K562 (cell line): ENCODE results near the gene USPL1. TPM values are rescaled to one million over a fixed set of nuclear protein-coding genes. Genes with fewer than 3 reads are reported as not detected.

Experiments used
- HMGN3 ChIP-seq: IDR thresholded peaks from 2 replicates; pipeline ENCODE4 v1.6.1; 2011; ENCODE audit warnings: borderline replicate concordance, low read depth, mild to moderate bottlenecking, mixed read lengths, low read length; ENCODE audit not compliant: insufficient read length; ENCODE audit errors: extremely low read depth
- YY1 ChIP-seq, 3 experiments: IDR thresholded peaks; 2 replicates each; pipeline ENCODE4 v1.6.1; 2011; ENCODE audit warnings: low read length in 2 of 3, mild to moderate bottlenecking in 2 of 3, moderate library complexity in 2 of 3, borderline replicate concordance in 1 of 3, control low read depth in 1 of 3, low read depth in 1 of 3; ENCODE audit not compliant: insufficient read depth in 3 of 3, insufficient replicate concordance in 2 of 3, control insufficient read depth in 1 of 3, insufficient read length in 1 of 3; ENCODE audit errors: extremely low read depth in 1 of 3
- polyA plus RNA-seq, 8 experiments: library from polyadenylated mRNA; depleted of rRNA in 4 of 8; stranded (reverse) in 5 of 8; unstranded in 3 of 8; fragments of >200 nt; fragmentation: Nextera tagmentation in 2 of 8; fragmentation: Illumina TruSeq in 1 of 8; extraction: Ambion mirVana in 2 of 8; extraction: Trizol in 1 of 8; gene quantifications; 2 replicates each; pipeline versions ENCODE4 v1.2.1 to v1.2.3, GENCODE V29; 2011 to 2014; ENCODE audit warnings: inconsistent platforms in 1 of 8, missing spikeins in 1 of 8
- total RNA-seq, 7 experiments: library from RNA; depleted of rRNA in 6 of 7; stranded (reverse); fragments of >200 nt in 6 of 7; fragmentation: Illumina TruSeq in 2 of 7; extraction: Trizol in 2 of 7; gene quantifications; 2 replicates each; pipeline versions ENCODE4 v1.2.1 to v1.2.3, GENCODE V29; 2011 to 2021; ENCODE audit warnings: low replicate concordance in 1 of 7
- TF ChIP-seq, protein P1 (sequence below): sonication (generic); formaldehyde crosslinking; IDR thresholded peaks from 2 replicates; pipeline ENCODE4 v1.8.1; 2023; ENCODE audit warnings: mild to moderate bottlenecking, missing genetic modification reagents
- TF ChIP-seq, protein P2 (sequence below): fragments of 450-650 bp; IDR thresholded peaks from 2 replicates; pipeline ENCODE4 v1.7.1; 2018; ENCODE audit warnings: mild to moderate bottlenecking, low read depth; ENCODE audit not compliant: partially characterized antibody

Gene USPL1
- total and polyA plus RNA-seq, 9 of the 15 experiments (the other 6 are each of a cell fraction or from before 2014, with no cell fraction given): 5.5 to 18.0 (median 12.0) TPM

DNA sequence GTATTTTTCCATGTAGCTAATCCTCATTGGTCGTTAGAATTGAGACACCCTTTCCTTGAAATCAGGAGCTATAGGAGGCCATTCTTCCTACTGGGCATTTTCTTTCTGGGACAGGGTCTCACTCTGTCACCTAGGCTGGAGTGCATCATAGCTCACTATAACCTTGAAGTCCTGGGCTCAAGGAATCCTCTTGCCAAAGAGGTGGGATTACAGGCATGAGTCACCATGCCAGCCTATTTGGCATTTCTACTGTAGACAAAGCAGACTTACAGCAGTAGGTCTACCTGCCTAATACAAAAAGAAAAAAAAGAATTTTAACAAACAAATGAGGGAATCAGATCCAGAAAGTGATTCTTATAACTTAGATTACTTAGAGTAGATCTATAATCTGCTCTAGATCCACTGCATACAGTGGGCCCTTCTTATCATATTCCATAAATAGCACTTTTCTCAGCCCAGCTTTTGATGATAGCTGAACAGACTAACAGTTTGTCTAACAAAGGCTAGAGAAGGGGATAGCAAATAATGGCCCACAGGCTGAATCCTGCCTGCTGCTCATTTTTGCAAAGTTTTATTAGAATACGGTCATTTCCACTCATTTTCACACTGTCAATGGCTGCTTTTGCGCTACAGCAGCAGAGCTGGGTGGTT lies 36.7 kb upstream of the USPL1 start (continued):
- TF ChIP-seq, protein P1, sequence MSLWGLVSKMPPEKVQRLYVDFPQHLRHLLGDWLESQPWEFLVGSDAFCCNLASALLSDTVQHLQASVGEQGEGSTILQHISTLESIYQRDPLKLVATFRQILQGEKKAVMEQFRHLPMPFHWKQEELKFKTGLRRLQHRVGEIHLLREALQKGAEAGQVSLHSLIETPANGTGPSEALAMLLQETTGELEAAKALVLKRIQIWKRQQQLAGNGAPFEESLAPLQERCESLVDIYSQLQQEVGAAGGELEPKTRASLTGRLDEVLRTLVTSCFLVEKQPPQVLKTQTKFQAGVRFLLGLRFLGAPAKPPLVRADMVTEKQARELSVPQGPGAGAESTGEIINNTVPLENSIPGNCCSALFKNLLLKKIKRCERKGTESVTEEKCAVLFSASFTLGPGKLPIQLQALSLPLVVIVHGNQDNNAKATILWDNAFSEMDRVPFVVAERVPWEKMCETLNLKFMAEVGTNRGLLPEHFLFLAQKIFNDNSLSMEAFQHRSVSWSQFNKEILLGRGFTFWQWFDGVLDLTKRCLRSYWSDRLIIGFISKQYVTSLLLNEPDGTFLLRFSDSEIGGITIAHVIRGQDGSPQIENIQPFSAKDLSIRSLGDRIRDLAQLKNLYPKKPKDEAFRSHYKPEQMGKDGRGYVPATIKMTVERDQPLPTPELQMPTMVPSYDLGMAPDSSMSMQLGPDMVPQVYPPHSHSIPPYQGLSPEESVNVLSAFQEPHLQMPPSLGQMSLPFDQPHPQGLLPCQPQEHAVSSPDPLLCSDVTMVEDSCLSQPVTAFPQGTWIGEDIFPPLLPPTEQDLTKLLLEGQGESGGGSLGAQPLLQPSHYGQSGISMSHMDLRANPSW (CRISPR knock-in tag): no peak
- TF ChIP-seq, protein P2, sequence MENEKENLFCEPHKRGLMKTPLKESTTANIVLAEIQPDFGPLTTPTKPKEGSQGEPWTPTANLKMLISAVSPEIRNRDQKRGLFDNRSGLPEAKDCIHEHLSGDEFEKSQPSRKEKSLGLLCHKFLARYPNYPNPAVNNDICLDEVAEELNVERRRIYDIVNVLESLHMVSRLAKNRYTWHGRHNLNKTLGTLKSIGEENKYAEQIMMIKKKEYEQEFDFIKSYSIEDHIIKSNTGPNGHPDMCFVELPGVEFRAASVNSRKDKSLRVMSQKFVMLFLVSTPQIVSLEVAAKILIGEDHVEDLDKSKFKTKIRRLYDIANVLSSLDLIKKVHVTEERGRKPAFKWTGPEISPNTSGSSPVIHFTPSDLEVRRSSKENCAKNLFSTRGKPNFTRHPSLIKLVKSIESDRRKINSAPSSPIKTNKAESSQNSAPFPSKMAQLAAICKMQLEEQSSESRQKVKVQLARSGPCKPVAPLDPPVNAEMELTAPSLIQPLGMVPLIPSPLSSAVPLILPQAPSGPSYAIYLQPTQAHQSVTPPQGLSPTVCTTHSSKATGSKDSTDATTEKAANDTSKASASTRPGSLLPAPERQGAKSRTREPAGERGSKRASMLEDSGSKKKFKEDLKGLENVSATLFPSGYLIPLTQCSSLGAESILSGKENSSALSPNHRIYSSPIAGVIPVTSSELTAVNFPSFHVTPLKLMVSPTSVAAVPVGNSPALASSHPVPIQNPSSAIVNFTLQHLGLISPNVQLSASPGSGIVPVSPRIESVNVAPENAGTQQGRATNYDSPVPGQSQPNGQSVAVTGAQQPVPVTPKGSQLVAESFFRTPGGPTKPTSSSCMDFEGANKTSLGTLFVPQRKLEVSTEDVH: no peak
- TF ChIP-seq YY1 (IDR thresholded peaks at IDR 0.05; ENCODE audit: borderline replicate concordance in 1 of 3, control insufficient read depth in 1 of 3, extremely low read depth in 1 of 3, insufficient read depth in 3 of 3, insufficient read length in 1 of 3, insufficient replicate concordance in 2 of 3, low read depth in 1 of 3, low read length in 2 of 3) (no peak), HMGN3 (no peak)
